ENCODE data around the gene IMP4.
A peak's percentile ranks its signal among the peaks of the same experiment; 100 is the strongest.

DNA sequence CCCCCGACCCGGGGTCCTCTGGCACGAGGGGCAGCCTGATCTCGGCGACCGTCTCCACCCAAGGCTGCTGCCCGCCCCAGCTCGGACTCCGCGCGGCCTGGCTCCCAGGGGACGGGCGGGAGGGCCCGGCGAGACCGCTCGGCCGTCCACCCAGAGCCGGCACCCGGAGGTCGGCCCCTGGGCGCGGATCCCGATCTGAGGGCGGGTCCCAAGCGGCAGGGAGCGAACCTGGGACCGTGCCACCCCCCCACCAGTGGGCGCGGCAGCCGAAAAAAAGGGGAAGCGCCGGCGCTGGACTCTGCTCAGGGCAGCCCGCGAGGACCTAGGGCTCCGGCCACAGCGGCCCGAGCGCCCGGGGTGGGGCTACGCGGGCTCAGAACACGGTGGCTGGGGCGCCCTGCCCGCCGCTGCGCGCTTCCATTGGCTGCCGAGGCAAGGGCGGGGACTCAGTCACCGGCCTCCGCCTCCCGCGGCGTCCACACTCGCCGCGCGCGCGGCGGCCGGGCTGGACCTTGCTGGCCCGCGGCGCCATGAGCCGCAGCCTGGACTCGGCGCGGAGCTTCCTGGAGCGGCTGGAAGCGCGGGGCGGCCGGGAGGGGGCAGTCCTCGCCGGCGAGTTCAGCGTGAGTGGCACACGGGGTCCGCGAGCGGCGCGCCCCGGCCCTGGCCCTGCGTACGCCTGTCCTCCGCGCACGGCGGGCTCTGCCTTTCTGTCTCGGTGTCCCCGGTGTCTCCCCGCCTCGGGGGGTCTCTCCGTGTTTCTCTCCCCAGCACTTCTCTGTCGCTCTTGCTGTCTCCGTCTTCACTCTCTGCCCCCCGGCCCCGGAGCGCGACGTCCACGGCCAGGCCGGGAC is 13.1 kb downstream of the IMP4 start, which contains the start of gene PTPN18:
- TF ChIP-seq, protein P1, sequence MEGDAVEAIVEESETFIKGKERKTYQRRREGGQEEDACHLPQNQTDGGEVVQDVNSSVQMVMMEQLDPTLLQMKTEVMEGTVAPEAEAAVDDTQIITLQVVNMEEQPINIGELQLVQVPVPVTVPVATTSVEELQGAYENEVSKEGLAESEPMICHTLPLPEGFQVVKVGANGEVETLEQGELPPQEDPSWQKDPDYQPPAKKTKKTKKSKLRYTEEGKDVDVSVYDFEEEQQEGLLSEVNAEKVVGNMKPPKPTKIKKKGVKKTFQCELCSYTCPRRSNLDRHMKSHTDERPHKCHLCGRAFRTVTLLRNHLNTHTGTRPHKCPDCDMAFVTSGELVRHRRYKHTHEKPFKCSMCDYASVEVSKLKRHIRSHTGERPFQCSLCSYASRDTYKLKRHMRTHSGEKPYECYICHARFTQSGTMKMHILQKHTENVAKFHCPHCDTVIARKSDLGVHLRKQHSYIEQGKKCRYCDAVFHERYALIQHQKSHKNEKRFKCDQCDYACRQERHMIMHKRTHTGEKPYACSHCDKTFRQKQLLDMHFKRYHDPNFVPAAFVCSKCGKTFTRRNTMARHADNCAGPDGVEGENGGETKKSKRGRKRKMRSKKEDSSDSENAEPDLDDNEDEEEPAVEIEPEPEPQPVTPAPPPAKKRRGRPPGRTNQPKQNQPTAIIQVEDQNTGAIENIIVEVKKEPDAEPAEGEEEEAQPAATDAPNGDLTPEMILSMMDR (IDR thresholded peaks at IDR 0.05): peak in 3 of 4 experiments; percentile 38 to 74 (median 67)
- TF ChIP-seq POLR2AphosphoS5 (IDR thresholded peaks at IDR 0.05) (peak; percentile 41), POLR2A (IDR thresholded peaks at IDR 0.05) (peak; percentile 83)
